SK-N-MC (cell line): ENCODE measurements around the gene LCN10.

Experiments used
- EZH2 ChIP-seq: fragments of 200-600 bp; sonication (generic); IDR thresholded peaks from one replicate; pipeline ENCODE4 v1.6.1; 2017; ENCODE audit warnings: antibody characterized with exemption
- POLR2AphosphoS5 ChIP-seq: IDR thresholded peaks from 2 replicates; pipeline ENCODE4 v1.6.1; 2012; ENCODE audit warnings: mild to moderate bottlenecking, low read depth, low read length, borderline replicate concordance

DNA sequence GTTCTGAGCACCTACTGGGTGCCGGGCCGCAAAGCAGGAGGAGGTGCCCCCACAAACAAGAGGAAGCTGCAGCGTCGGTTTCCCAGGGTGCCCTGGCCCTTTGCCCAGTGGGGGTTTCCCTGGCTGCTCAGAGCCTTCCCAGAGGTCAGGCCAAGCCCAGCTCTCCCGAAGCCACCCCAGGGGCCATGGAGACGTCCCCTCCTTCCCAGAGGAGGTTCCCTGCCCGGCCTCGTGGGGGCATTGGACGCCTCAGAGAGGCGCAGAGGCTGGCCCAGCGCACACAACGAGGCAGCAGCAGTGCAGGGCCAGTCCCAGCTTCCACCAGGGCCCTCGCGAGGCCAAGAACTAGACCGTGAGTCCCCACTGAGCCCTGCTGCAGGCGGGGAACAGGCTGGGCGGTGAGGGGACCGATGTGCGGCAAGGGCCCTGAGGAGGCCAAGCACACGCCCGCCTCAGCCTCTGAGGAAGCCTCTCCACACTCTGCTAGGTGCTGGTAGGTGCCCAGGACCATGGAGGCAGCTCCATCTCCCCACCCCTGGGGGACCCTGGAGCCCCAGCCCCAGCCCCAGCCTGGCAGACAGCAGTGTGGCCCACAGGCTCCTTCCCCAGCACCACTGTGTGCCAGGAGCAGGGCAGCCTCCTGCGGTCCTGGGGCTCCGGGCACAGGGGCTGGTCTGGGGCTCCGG, 23.4 kb downstream of the LCN10 start:
- TF ChIP-seq EZH2 = no peak
- TF ChIP-seq POLR2AphosphoS5 = no peak
